ENCODE results near the gene LCN12.

The LCN12 gene

DNA sequence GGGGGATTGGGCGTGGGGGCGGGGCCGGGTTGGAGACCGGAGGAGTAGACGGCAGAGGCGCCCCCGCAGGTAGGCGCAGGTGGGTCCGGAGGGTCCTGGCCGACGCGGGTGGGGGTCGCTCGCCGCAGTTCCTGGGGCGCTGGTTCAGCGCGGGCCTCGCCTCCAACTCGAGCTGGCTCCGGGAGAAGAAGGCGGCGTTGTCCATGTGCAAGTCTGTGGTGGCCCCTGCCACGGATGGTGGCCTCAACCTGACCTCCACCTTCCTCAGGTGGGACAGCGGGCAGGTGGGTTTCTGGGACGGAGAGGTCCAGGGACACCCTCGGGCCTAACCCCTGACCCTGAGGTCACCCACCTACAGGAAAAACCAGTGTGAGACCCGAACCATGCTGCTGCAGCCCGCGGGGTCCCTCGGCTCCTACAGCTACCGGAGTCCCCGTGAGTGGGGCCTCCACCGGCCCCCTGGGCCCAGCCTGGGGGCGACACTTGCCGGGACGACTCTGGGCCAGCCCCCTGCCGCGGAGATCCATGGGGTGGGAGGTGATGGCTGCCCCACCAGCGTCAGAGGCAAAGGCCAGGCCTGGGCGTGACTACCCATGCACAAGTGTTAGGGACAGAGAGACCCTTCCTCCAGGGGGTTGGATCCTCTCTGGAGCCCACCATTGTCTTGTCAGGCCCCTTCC, 26.9 kb downstream of the LCN12 start:
- H3K4me3 ChIP-seq (replicated peaks; ENCODE audit: insufficient read depth, low read length), result no peak overlapping the region
- DNase-seq (ENCODE audit: low read depth in 1 of 2, low spot score in 1 of 2), result no peak
- no peak for TF ChIP-seq GABPA (IDR thresholded peaks at IDR 0.05; ENCODE audit: low read depth)
- TF ChIP-seq CTCF (IDR thresholded peaks at IDR 0.05; ENCODE audit: insufficient read depth, low read length), result no peak
- no peak for TF ChIP-seq REST (IDR thresholded peaks at IDR 0.05; ENCODE audit: insufficient replicate concordance, low read depth)
- no peak for TF ChIP-seq POLR2AphosphoS5 (IDR thresholded peaks at IDR 0.05; ENCODE audit: low read depth)
- TF ChIP-seq SPI1 (IDR thresholded peaks at IDR 0.05; ENCODE audit: borderline replicate concordance, low read depth), result no peak
- no peak overlapping the region for H3K27ac ChIP-seq (replicated peaks)
- H3K27me3 ChIP-seq (ENCODE audit: insufficient read depth, poor library complexity, severe bottlenecking), result peaks cover 2% of the 10 kb centered on the region

DNA sequence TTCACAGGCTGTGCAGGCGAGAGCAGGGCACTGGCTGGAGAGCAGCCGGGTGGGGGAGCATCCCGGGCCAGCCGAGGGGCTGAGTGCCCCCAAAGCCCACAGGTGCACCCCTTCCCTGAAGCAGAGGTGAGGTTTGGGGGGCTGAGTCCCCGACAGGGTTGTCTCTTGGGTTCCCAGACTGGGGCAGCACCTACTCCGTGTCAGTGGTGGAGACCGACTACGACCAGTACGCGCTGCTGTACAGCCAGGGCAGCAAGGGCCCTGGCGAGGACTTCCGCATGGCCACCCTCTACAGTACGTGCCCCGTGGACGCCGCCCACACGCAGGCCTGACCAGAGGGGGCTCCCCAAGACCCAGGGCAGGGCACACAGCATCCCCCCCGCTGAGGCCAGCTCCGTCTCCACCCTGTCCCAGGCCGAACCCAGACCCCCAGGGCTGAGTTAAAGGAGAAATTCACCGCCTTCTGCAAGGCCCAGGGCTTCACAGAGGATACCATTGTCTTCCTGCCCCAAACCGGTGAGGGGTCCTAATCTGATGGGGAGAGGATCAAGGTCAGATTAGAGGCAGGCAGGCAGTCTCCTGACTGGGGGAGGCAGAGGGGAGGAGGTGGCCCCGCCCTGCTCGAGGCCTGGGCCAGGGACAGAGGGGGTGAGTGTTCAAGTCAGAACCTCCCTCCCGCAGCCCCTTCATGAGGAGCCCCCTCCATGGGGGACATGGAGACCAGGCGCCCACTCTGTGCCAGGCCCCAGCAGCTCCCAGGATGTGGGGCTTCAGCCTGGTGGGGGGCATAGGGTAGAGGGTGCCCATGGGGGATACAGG, 27.9 kb downstream of the LCN12 start:
- Histone ChIP-seq H3K27me3 (ENCODE audit: insufficient read depth, poor library complexity, severe bottlenecking) (peaks cover 11% of the 10 kb centered on the region), H3K4me3 (replicated peaks; ENCODE audit: insufficient read depth, low read length) (no peak overlapping the region), H3K27ac (replicated peaks) (no peak overlapping the region)
- no peak for DNase-seq (ENCODE audit: low read depth in 1 of 2, low spot score in 1 of 2)
- TF ChIP-seq REST (IDR thresholded peaks at IDR 0.05; ENCODE audit: insufficient replicate concordance, low read depth) (no peak), GABPA (IDR thresholded peaks at IDR 0.05; ENCODE audit: low read depth) (no peak), POLR2AphosphoS5 (IDR thresholded peaks at IDR 0.05; ENCODE audit: low read depth) (no peak), SPI1 (IDR thresholded peaks at IDR 0.05; ENCODE audit: borderline replicate concordance, low read depth) (no peak), CTCF (IDR thresholded peaks at IDR 0.05; ENCODE audit: insufficient read depth, low read length) (no peak)

- DNase-seq (ENCODE audit: low read depth in 1 of 2, low spot score in 1 of 2), result no peak
- Histone ChIP-seq H3K27me3 (ENCODE audit: insufficient read depth, poor library complexity, severe bottlenecking) (peaks cover 17% of the 10 kb centered on the region), H3K4me3 (replicated peaks; ENCODE audit: insufficient read depth, low read length) (no peak overlapping the region), H3K27ac (replicated peaks) (no peak overlapping the region)
- TF ChIP-seq CTCF (IDR thresholded peaks at IDR 0.05; ENCODE audit: insufficient read depth, low read length), result no peak
- no peak for TF ChIP-seq GABPA (IDR thresholded peaks at IDR 0.05; ENCODE audit: low read depth)
- no peak for TF ChIP-seq SPI1 (IDR thresholded peaks at IDR 0.05; ENCODE audit: borderline replicate concordance, low read depth)
- TF ChIP-seq POLR2AphosphoS5 (IDR thresholded peaks at IDR 0.05; ENCODE audit: low read depth), result no peak
- TF ChIP-seq REST (IDR thresholded peaks at IDR 0.05; ENCODE audit: insufficient replicate concordance, low read depth), result no peak
These were observed 28.8 kb downstream of the LCN12 start for GRCh38 chr9:136980669-136981478.

Measured in HL-60 (cell line).